HUES6 (cell line): ENCODE measurements around the gene GYPC.

Experiments
- H3K27ac ChIP-seq: 2 replicates; pipeline ENCODE4 v1.7.0; 2013; ENCODE audit warnings: low read depth, mild to moderate bottlenecking, low read length, inconsistent platforms
- H3K27me3 ChIP-seq: 2 replicates; pipeline ENCODE4 v1.6.1; 2013; ENCODE audit warnings: low read length; ENCODE audit not compliant: control insufficient read depth, insufficient read depth
- H3K36me3 ChIP-seq: 2 replicates; pipeline ENCODE4 v1.6.1; 2013; ENCODE audit warnings: low read length; ENCODE audit not compliant: control insufficient read depth, insufficient read depth
- H3K4me1 ChIP-seq: 2 replicates; pipeline ENCODE4 v1.6.1; 2013; ENCODE audit warnings: low read length; ENCODE audit not compliant: control insufficient read depth, insufficient read depth
- H3K4me3 ChIP-seq: 2 replicates; pipeline ENCODE4 v1.5.1; 2013; ENCODE audit warnings: low read depth, low read length
- H3K9ac ChIP-seq: one replicate; pipeline ENCODE4 v1.6.1; 2013; ENCODE audit warnings: mild to moderate bottlenecking, low read length
- H3K9me3 ChIP-seq: 2 replicates; pipeline ENCODE4 v1.6.1; 2013; ENCODE audit warnings: low read depth, low read length; ENCODE audit not compliant: control insufficient read depth, insufficient read depth

Gene GYPC

GRCh38 chr2:126649101-126649500 lies 6.9 kb upstream of the GYPC start:
- Histone ChIP-seq H3K4me3 (no peak overlapping the region), H3K9ac (no peak overlapping the region), H3K9me3 (no peaks in the 10 kb centered on the region), H3K36me3 (no peaks in the 10 kb centered on the region), H3K27me3 (no peaks in the 10 kb centered on the region), H3K27ac (no peak overlapping the region), H3K4me1 (peaks cover under 1% of the 10 kb centered on the region; the same call in 1 of the 2 replicates)

GRCh38 chr2:126650994-126651393 lies 5.0 kb upstream of the GYPC start:
- Histone ChIP-seq H3K9me3 (no peaks in the 10 kb centered on the region), H3K27me3 (peaks cover 7% of the 10 kb centered on the region; the same call in 1 of the 2 replicates), H3K27ac (no peak overlapping the region), H3K9ac (no peak overlapping the region), H3K36me3 (no peaks in the 10 kb centered on the region), H3K4me3 (no peak overlapping the region), H3K4me1 (peaks cover 11% of the 10 kb centered on the region)

GRCh38 chr2:126652323-126652891 lies 3.6 kb upstream of the GYPC start:
- no peak overlapping the region for H3K9ac ChIP-seq
- peaks cover 15% of the 10 kb centered on the region for H3K4me1 ChIP-seq
- no peak overlapping the region for H3K27ac ChIP-seq
- no peak overlapping the region for H3K4me3 ChIP-seq
- H3K9me3 ChIP-seq, result no peaks in the 10 kb centered on the region
- no peaks in the 10 kb centered on the region for H3K36me3 ChIP-seq
- H3K27me3 ChIP-seq, result peaks cover 7% of the 10 kb centered on the region; the same call in 1 of the 2 replicates

GRCh38 chr2:126653109-126653508 lies 2.8 kb upstream of the GYPC start:
- Histone ChIP-seq H3K9ac (no peak overlapping the region), H3K27me3 (peaks cover 7% of the 10 kb centered on the region; the same call in 1 of the 2 replicates), H3K4me3 (no peak overlapping the region), H3K4me1 (peaks cover 22% of the 10 kb centered on the region), H3K27ac (no peak overlapping the region), H3K36me3 (no peaks in the 10 kb centered on the region), H3K9me3 (no peaks in the 10 kb centered on the region)

GRCh38 chr2:126653761-126654160 lies 2.2 kb upstream of the GYPC start:
- H3K4me3 ChIP-seq, result no peak overlapping the region
- peaks cover 28% of the 10 kb centered on the region for H3K4me1 ChIP-seq
- H3K36me3 ChIP-seq, result no peaks in the 10 kb centered on the region
- no peak overlapping the region for H3K9ac ChIP-seq
- H3K9me3 ChIP-seq, result no peaks in the 10 kb centered on the region
- peaks cover 7% of the 10 kb centered on the region; the same call in 1 of the 2 replicates for H3K27me3 ChIP-seq
- H3K27ac ChIP-seq, result no peak overlapping the region

GRCh38 chr2:126655051-126655450 lies 907 bp upstream of the GYPC start:
- Histone ChIP-seq H3K4me1 (peaks cover 37% of the 10 kb centered on the region), H3K9me3 (no peaks in the 10 kb centered on the region), H3K36me3 (no peaks in the 10 kb centered on the region; the same call in 1 of the 2 replicates), H3K27me3 (peaks cover 7% of the 10 kb centered on the region; the same call in 1 of the 2 replicates), H3K27ac (no peak overlapping the region; the same call in 1 of the 2 replicates), H3K9ac (no peak overlapping the region), H3K4me3 (peak overlapping the region; percentile 69; the same call in 1 of the 2 replicates)

- peaks cover 7% of the 10 kb centered on the region; the same call in 1 of the 2 replicates for H3K27me3 ChIP-seq
- peak overlapping the region; percentile 85; the same call in 1 of the 2 replicates for H3K27ac ChIP-seq
Observed at GRCh38 chr2:126656431-126657147, 631 bp downstream of the GYPC start.

GRCh38 chr2:126657148-126657635 lies 1.2 kb downstream of the GYPC start:
- H3K9me3 ChIP-seq, result no peaks in the 10 kb centered on the region
- H3K27ac ChIP-seq, result peak overlapping the region; percentile 18; the same call in 1 of the 2 replicates
- peaks cover 7% of the 10 kb centered on the region; the same call in 1 of the 2 replicates for H3K27me3 ChIP-seq
- peak overlapping the region; percentile 69 for H3K4me3 ChIP-seq
- no peaks in the 10 kb centered on the region; the same call in 1 of the 2 replicates for H3K36me3 ChIP-seq
- peak overlapping the region; percentile 88 for H3K9ac ChIP-seq
- peaks cover 37% of the 10 kb centered on the region for H3K4me1 ChIP-seq

More at GRCh38 chr2:126656431-126657147, 631 bp downstream of the GYPC start:
- Histone ChIP-seq H3K4me1 (peaks cover 37% of the 10 kb centered on the region), H3K4me3 (peak overlapping the region; percentile 69), H3K36me3 (no peaks in the 10 kb centered on the region; the same call in 1 of the 2 replicates), H3K9ac (peak overlapping the region; percentile 88), H3K9me3 (no peaks in the 10 kb centered on the region)

- peaks cover 7% of the 10 kb centered on the region; the same call in 1 of the 2 replicates for H3K27me3 ChIP-seq
- no peaks in the 10 kb centered on the region for H3K9me3 ChIP-seq
- no peaks in the 10 kb centered on the region; the same call in 1 of the 2 replicates for H3K36me3 ChIP-seq
- peaks cover 37% of the 10 kb centered on the region for H3K4me1 ChIP-seq
- H3K27ac ChIP-seq, result peak overlapping the region; percentile 18; the same call in 1 of the 2 replicates
- H3K9ac ChIP-seq, result peak overlapping the region; percentile 88
- H3K4me3 ChIP-seq, result peak overlapping the region; percentile 69
Observed at GRCh38 chr2:126657636-126658318, 1.8 kb downstream of the GYPC start.

- Histone ChIP-seq H3K4me3 (peak overlapping the region; percentile 69; the same call in 1 of the 2 replicates), H3K4me1 (peaks cover 39% of the 10 kb centered on the region), H3K27ac (no peak overlapping the region; the same call in 1 of the 2 replicates), H3K9me3 (no peaks in the 10 kb centered on the region), H3K9ac (peak overlapping the region; percentile 35), H3K27me3 (peaks cover 7% of the 10 kb centered on the region; the same call in 1 of the 2 replicates), H3K36me3 (no peaks in the 10 kb centered on the region; the same call in 1 of the 2 replicates)
Observed at GRCh38 chr2:126658319-126658904, 2.5 kb downstream of the GYPC start.
